CD4-positive, alpha-beta memory T cell (primary cell): ENCODE measurements around the gene FUT2. TPM values are rescaled to one million over a fixed set of nuclear protein-coding genes. Genes with fewer than 3 reads are reported as not detected.
A peak's percentile ranks its signal among the peaks of the same experiment; 100 is the strongest.
"Not testable (repeated sequence)": the region's sequence is repeated elsewhere in the genome, so short reads cannot be mapped to it uniquely, and the experiment has no call there.

Experiments used
- CTCF ChIA-PET: fragments of 350-600 bp; sonication (Branson Sonifier 250); formaldehyde crosslinking; loops from one replicate; lab custom pipeline; 2021; ENCODE audit warnings: inconsistent platforms; ENCODE audit not compliant: partially characterized antibody; lab: Charles Lee
- POLR2A ChIA-PET: fragments of 350-600 bp; sonication (Branson Sonifier 250); formaldehyde crosslinking; loops from one replicate; lab custom pipeline; 2021; ENCODE audit not compliant: partially characterized antibody; lab: Charles Lee
- DNase-seq, 5 donors: peaks; one replicate each; pipeline versions ENCODE4 v3.0.0 to v3.0.0-alpha.2; 2020 to 2022; ENCODE audit warnings: mixed read lengths in 1 of 5
- H3K27ac ChIP-seq: one replicate; pipeline ENCODE4 v1.7.0; 2013; ENCODE audit warnings: low read depth, low read length
- H3K27me3 ChIP-seq: 2 replicates; pipeline ENCODE4 v1.7.0; 2013; ENCODE audit warnings: mild to moderate bottlenecking, low read length, moderate library complexity; ENCODE audit not compliant: insufficient read depth
- H3K36me3 ChIP-seq: 2 replicates; pipeline ENCODE4 v1.7.0; 2013; ENCODE audit warnings: mild to moderate bottlenecking, low read length, moderate library complexity; ENCODE audit not compliant: insufficient read depth
- H3K4me1 ChIP-seq: 2 replicates; pipeline ENCODE4 v1.7.0; 2013; ENCODE audit warnings: mild to moderate bottlenecking, low read length, moderate library complexity; ENCODE audit not compliant: insufficient read depth
- H3K4me3 ChIP-seq, 2 donors: one replicate each; pipeline ENCODE4 v1.7.0; 2013; ENCODE audit warnings: low read length in 2 of 2, mild to moderate bottlenecking in 1 of 2
- H3K9me3 ChIP-seq, 2 donors: one replicate each; pipeline ENCODE4 v1.7.0; 2013; ENCODE audit warnings: low read length in 2 of 2, control low read depth in 1 of 2; ENCODE audit not compliant: control insufficient read depth in 1 of 2
- H3K27ac Mint-ChIP-seq, 7 donors: one replicate each; pipeline ENCODE4 v1.8.0; 2020 to 2021; ENCODE audit warnings: mixed read lengths in 7 of 7, mild to moderate bottlenecking in 6 of 7, inconsistent platforms in 3 of 7, moderate library complexity in 3 of 7
- H3K27me3 Mint-ChIP-seq, 2 donors: one replicate each; pipeline ENCODE4 v1.8.0; 2020 to 2021; ENCODE audit warnings: mixed read lengths in 2 of 2
- H3K36me3 Mint-ChIP-seq, 2 donors: one replicate each; pipeline ENCODE4 v1.8.0; 2020 to 2021; ENCODE audit warnings: mixed read lengths in 2 of 2, inconsistent platforms in 1 of 2, mild to moderate bottlenecking in 1 of 2
- H3K4me1 Mint-ChIP-seq, 4 donors: one replicate each; pipeline ENCODE4 v1.8.0; 2020 to 2021; ENCODE audit warnings: mixed read lengths in 4 of 4, mild to moderate bottlenecking in 1 of 4
- H3K4me3 Mint-ChIP-seq, 8 donors: one replicate each; pipeline ENCODE4 v1.8.0; 2020 to 2021; ENCODE audit warnings: mixed read lengths in 8 of 8, mild to moderate bottlenecking in 7 of 8, moderate library complexity in 6 of 8, inconsistent platforms in 3 of 8
- H3K9me3 Mint-ChIP-seq, 8 donors: one replicate each; pipeline ENCODE4 v1.8.0; 2020 to 2021; ENCODE audit warnings: mixed read lengths in 8 of 8, mild to moderate bottlenecking in 5 of 8, inconsistent platforms in 3 of 8, moderate library complexity in 1 of 8
- intact Hi-C: fragments of 100-400 bp; cut with micrococcal nuclease; formaldehyde crosslinking; loops from one replicate; pipeline ENCODE4 v1.15.1; 2023
- polyA plus RNA-seq, 2 donors: library from polyadenylated mRNA; unstranded; fragments of 300-500 nt; fragmentation: Illumina TruSeq; gene quantifications; one replicate each; pipeline ENCODE4 v1.2.3, GENCODE V29; 2021
- total RNA-seq, 2 experiments: library from RNA; stranded (reverse); gene quantifications; one replicate each; pipeline ENCODE4 v1.2.3, GENCODE V29; 2021

The FUT2 gene
- total and polyA plus RNA-seq, 4 experiments from 2014 or later, result 0.11 to 0.59 TPM; not detected in 2

DNA sequence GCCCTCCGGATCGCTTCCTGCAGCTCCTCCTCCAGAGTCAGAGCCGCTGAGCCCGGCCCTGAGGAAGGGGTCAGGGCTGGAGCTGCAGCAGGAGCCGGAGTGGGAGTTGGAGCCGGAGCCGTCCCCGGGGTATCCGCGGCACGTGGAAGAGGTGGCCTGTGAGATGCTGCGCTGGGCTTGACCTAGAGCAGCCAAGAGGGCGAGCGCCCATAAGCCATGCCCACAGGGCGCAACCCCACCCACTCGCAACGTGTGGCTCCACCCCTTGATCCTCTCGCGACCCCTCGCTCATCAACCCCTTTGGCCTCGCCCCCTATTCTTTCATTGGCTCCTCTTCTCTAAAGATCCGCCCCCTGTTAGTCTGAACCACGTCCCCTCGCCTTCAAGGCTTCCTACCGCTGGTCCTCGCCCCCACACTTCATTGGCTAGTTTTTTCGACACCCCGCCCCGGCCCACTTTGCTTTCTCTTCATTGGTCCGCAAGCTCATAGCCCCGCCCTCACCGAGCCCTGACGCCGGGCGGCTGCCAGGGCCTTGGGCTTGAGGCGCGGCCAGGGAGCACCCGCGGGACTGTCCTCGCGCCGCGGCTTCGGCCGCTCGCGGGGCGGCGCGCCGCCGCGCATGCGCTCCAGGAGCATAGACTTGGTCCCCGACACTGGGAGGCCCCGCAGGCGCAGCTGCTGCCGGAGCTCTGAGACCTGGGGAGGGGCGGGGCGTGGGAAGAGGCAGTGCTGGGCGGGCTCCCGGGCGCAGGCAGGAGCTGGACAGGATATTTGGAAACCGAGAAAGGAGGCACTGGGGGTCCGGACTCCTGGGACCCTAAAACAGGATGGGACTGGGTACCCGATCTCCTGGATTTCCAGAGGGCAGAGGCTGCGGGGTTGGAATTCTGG is 18.3 kb downstream of the FUT2 start:
- peaks cover 4 to 34% (median 15%) of the 10 kb centered on the region in 4 donors for H3K4me1 Mint-ChIP-seq
- no peaks in the 10 kb centered on the region for H3K27me3 Mint-ChIP-seq
- Histone ChIP-seq H3K27ac (peak overlapping the region; percentile 70), H3K27me3 (no peaks in the 10 kb centered on the region), H3K4me3 (peak overlapping the region; percentile 63 to 73), H3K9me3 (no peaks in the 10 kb centered on the region), H3K4me1 (peaks cover 24% of the 10 kb centered on the region), H3K36me3 (no peaks in the 10 kb centered on the region)
- ChIA-PET CTCF (interaction anchor here (1.2 to 1.4 kb wide), 3 partner anchors 38 to 68 kb away, joined by 4 to 5 read pairs (median 4); partner anchors contain the start of gene CA11), POLR2A (interaction anchor here (0.6 to 3.0 kb wide), 15 partner anchors 11 to 279 kb away, joined by 3 to 17 read pairs (median 4); partner anchors contain the start of genes CA11, DBP, FUT2 and GYS1)
- peaks cover 0 to 2% of the 10 kb centered on the region in 2 donors for H3K36me3 Mint-ChIP-seq
- peak overlapping the region; percentile 57 to 95 (median 92) for H3K27ac Mint-ChIP-seq
- intact Hi-C loops, result loop anchor here (1.0 to 5.0 kb wide), 4 partner anchors 11 to 97 kb away; partner anchors contain the start of genes CA11, FAM83E, RPL18 and SPHK2
- no peaks in the 10 kb centered on the region for H3K9me3 Mint-ChIP-seq
- peak; percentile 96 to 99 (median 97) for DNase-seq
- H3K4me3 Mint-ChIP-seq, result peak overlapping the region; percentile 83 to 94 (median 90)

DNA sequence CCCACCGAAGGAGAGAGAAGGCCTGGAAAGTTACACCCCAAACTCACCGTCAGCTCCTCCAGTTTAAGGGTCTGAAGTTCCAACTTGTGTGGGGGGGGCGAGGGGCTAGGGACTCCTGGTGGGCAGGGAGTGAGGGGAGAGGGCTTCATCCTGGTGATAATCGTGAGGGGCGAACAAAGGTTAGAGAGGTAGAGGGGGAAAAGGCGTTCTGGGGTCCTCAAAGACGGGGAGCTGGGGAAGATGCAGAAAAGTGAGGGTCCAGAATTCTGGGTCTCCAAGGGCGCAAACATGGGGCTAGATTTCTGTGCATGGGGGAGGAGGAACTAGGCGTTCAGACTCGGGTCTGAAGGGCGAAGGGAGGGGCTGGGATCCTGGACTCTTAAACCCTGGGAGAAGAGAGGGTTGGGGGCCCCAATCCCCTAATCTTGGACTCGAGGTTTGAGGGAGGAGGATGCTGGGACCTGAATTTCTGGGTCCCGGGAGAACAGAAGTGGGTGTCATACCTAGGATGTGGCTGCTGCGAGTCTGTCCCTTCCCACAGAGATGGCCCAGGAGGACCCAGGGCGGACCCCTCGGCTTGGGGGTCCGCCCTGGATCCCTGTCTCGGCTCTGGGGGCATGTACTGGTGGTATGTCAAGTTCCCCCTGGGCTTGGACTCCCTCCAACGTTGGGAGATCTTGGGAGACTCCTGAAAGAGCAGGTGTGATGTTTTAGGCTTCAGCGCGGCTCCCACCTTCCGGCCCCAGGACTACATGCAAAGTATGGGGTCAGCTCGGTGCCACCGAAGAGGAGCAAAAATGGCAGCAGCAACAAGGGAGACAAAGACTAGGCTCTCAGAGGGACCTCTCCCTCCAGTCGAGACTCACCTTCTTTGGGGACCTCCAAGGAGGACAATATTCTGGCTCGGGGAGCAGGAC is 19.2 kb downstream of the FUT2 start:
- CTCF ChIA-PET, result interaction anchor here (1.2 to 1.9 kb wide), 3 partner anchors 40 to 69 kb away, joined by 4 to 8 read pairs (median 5); partner anchors contain the start of gene CA11
- peak overlapping the region; percentile 70 for H3K27ac ChIP-seq
- no peaks in the 10 kb centered on the region for H3K9me3 Mint-ChIP-seq
- H3K27ac Mint-ChIP-seq, result peak overlapping the region; percentile 57 to 94 (median 85)
- peaks cover 24% of the 10 kb centered on the region for H3K4me1 ChIP-seq
- H3K36me3 ChIP-seq, result no peaks in the 10 kb centered on the region
- peaks cover 0 to 2% of the 10 kb centered on the region in 2 donors for H3K36me3 Mint-ChIP-seq
- peak overlapping the region; percentile 76 to 94 (median 82) for H3K4me3 Mint-ChIP-seq
- DNase-seq, result no peak
- POLR2A ChIA-PET, result interaction anchor here (0.6 to 3.0 kb wide), 11 partner anchors 10 to 278 kb away, joined by 3 to 17 read pairs (median 6); partner anchors contain the start of genes CA11, GYS1 and RUVBL2
- H3K27me3 Mint-ChIP-seq, result no peaks in the 10 kb centered on the region
- no peaks in the 10 kb centered on the region for H3K27me3 ChIP-seq
- peaks cover 4 to 34% (median 15%) of the 10 kb centered on the region in 4 donors for H3K4me1 Mint-ChIP-seq
- intact Hi-C loops, result loop anchor here (1.0 to 5.0 kb wide), 4 partner anchors 10 to 98 kb away; partner anchors contain the start of genes CA11, FAM83E, RPL18 and SPHK2
- H3K4me3 ChIP-seq, result peak overlapping the region; percentile 63 to 73
- no peaks in the 10 kb centered on the region for H3K9me3 ChIP-seq

DNA sequence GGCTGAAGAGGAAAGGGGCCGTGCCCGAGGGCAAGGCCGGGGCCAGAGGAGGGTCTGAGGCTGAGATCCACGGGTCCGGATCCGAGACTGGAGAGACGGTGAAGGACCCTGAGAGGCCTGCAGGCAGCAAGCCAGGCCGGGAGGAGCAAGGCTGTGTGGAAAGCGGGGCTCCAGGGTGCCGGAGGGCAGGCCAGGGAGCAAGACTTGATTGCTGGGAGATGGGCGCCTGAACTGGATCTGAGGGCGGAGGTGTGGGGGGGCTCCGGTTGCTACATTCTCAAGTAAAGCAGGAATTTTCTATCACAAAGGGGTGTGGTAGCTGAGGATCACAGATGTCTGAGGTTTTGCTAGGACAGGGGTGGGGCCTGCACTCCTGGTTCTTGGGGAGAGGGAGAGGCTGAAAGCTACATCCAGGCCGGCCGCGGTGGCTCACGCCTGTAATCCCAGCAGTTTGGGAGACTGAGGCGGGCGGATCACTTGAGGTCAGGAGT is 20.0 kb downstream of the FUT2 start:
- H3K36me3 ChIP-seq, result no peaks in the 10 kb centered on the region
- no peak for DNase-seq
- H3K27me3 Mint-ChIP-seq, result no peaks in the 10 kb centered on the region
- intact Hi-C loops, result no loop called here
- CTCF ChIA-PET, result interaction anchor here (1.4 to 1.9 kb wide), 3 partner anchors 23 to 70 kb away, joined by 3 to 8 read pairs (median 4); no protein-coding TSS in a partner anchor
- H3K9me3 Mint-ChIP-seq, result no peaks in the 10 kb centered on the region
- peak overlapping the region in 2 of 7 donors; percentile 12 to 30 for H3K27ac Mint-ChIP-seq
- peaks cover 24% of the 10 kb centered on the region for H3K4me1 ChIP-seq
- peaks cover 0 to 3% of the 10 kb centered on the region in 2 donors for H3K36me3 Mint-ChIP-seq
- H3K4me1 Mint-ChIP-seq, result peaks cover 7 to 39% (median 20%) of the 10 kb centered on the region in 4 donors
- POLR2A ChIA-PET, result interaction anchor here (0.9 to 1.5 kb wide), 2 partner anchors 9 to 12 kb away, joined by 3 to 4 read pairs; no protein-coding TSS in a partner anchor
- no peaks in the 10 kb centered on the region for H3K27me3 ChIP-seq
- no peak overlapping the region for H3K4me3 ChIP-seq
- peak overlapping the region in 6 of 8 donors; percentile 34 to 75 (median 54) for H3K4me3 Mint-ChIP-seq
- H3K27ac ChIP-seq, result no peak overlapping the region
- H3K9me3 ChIP-seq, result no peaks in the 10 kb centered on the region

DNA sequence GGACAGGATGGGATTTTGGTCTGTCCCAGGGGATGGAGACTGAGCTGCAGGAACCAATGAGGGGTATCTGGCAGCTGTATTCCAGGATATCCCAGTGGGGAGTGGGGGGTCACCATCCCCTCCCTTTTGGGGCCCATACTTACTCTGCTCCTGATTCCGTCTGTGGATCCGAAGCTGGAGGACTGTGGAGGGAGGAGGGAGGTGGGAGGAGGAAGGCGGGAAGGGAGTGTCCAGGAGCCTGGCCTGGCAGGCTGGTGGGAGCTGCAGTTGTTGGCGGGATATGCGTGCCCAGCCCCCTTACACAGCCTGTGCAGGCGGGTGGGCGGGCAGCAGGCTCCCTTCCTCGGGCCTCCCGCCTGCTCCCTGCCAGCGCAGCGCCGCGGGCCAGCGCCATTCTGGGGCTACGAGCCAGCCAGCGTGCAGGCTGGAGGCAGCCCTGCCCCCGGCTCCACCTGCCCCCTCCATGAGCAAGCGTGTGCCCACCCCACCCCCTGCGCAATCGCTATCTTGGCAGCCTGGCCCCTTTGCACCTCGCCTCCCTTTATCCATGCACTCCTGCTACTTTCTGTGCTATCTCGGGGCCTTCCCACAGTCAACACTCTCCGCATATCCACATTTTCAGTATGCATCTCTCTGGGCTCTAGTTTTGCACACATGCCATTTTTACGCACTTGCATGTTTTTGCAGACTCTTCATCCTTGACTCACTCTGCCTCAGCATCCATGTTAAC is 21.0 kb downstream of the FUT2 start:
- no peaks in the 10 kb centered on the region for H3K27me3 Mint-ChIP-seq

DNA sequence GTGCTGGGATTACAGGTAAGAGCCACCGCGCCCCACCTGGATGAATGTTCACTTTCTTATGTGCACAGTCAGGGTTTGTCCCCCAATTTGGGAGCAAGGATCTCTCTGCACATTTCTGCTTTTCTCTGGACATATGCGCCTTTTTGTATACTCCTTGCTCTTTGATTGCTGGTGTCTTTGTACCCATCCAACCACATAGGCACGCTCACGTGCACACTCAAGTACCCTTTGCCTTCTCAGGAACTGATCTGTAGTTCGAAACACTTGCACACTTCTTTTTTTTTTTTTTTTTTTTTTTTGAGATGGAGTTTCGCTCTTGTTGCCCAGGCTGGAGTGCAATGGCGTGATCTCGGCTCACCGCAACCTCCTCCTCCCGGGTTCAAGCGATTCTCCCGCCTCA is 22.3 kb downstream of the FUT2 start:
- intact Hi-C loops, H3K36me3 Mint-ChIP-seq, POLR2A ChIA-PET: not testable (repeated sequence)

More for the DNA sequence above, 21.0 kb downstream of the FUT2 start:
- Mint-ChIP-seq H3K36me3 (peaks cover 0 to 5% of the 10 kb centered on the region in 2 donors), H3K27ac (peak overlapping the region in 1 of 7 donors; percentile 77), H3K4me3 (peak overlapping the region in 2 of 8 donors; percentile 7 to 52), H3K9me3 (no peaks in the 10 kb centered on the region), H3K4me1 (peaks cover 9 to 47% (median 22%) of the 10 kb centered on the region in 4 donors)
- Histone ChIP-seq H3K27me3 (no peaks in the 10 kb centered on the region), H3K9me3 (no peaks in the 10 kb centered on the region), H3K4me1 (peaks cover 31% of the 10 kb centered on the region), H3K27ac (no peak overlapping the region), H3K4me3 (no peak overlapping the region), H3K36me3 (no peaks in the 10 kb centered on the region)
- ChIA-PET POLR2A (interaction anchor here (0.9 to 1.5 kb wide), 2 partner anchors 8 to 11 kb away, joined by 3 to 4 read pairs; no protein-coding TSS in a partner anchor), CTCF (interaction anchor here (1.4 to 1.9 kb wide), 3 partner anchors 22 to 71 kb away, joined by 3 to 8 read pairs (median 4); no protein-coding TSS in a partner anchor)
- no peak for DNase-seq
- intact Hi-C loops, result no loop called here

More for the DNA sequence above, 22.3 kb downstream of the FUT2 start:
- not testable (repeated sequence) for H3K9me3 ChIP-seq, H3K27ac ChIP-seq, H3K27me3 ChIP-seq, H3K4me3 ChIP-seq, H3K9me3 Mint-ChIP-seq, H3K36me3 ChIP-seq, DNase-seq, H3K27ac Mint-ChIP-seq, H3K27me3 Mint-ChIP-seq
- H3K4me1 Mint-ChIP-seq, result peaks cover 9 to 43% (median 24%) of the 10 kb centered on the region in 4 donors
- CTCF ChIA-PET, result interaction anchor here (1.2 kb wide), 1 partner anchor 34 kb away, joined by 3 read pairs; no protein-coding TSS in a partner anchor
- peaks cover 26% of the 10 kb centered on the region for H3K4me1 ChIP-seq
- H3K4me3 Mint-ChIP-seq, result peak overlapping the region in 1 of 8 donors; percentile 36
